ENCODE measurements around the gene NUDT8.
A peak's percentile ranks its signal among the peaks of the same experiment; 100 is the strongest.
"Not testable (repeated sequence)": the region's sequence is repeated elsewhere in the genome, so short reads cannot be mapped to it uniquely, and the experiment has no call there.

Gene NUDT8

GRCh38 chr11:67641338-67642172 lies 11.8 kb upstream of the NUDT8 start:
- no peak for DNase-seq

DNA sequence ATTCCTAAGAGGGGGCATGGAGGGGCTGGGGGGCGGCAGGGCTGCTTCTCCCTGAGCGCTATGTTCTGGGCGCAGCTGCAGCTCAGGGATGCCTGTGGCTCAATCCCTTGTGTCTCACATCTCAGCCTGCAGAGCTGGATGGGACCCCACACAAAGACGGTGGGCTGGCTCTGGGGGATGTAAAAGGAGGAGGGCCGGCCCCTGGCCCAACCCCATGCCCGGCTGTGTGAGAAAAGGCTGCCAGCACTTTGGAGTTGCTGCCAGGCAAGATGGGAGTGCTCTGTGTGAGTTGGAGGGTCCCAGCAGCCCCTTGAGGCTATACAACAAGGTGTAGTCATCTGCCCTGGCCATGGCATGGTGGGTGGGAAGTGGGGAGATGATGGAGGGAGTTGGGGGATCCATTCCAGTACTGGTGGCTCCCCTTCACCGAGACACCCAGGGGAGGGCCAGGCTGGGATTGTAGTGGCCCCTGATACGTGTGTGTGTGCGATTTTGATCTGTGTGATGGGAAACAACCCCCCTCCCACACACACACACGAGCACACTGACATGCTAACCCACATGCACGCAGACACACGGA lies 11.1 kb upstream of the NUDT8 start:
- DNase-seq, result no peak

- no peak for DNase-seq
These were observed 10.5 kb upstream of the NUDT8 start for GRCh38 chr11:67640021-67640757.

GRCh38 chr11:67639438-67639859 lies 9.7 kb upstream of the NUDT8 start, which contains the start of gene TBX10:
Gene TBX10, minus strand, starts transcription at chr11:67639763. Its CDS starts 291 bp downstream, at chr11:67639472.
- no peak for DNase-seq

- DNase-seq, result no peak
These were observed 9.0 kb upstream of the NUDT8 start for GRCh38 chr11:67638535-67639437.

DNA sequence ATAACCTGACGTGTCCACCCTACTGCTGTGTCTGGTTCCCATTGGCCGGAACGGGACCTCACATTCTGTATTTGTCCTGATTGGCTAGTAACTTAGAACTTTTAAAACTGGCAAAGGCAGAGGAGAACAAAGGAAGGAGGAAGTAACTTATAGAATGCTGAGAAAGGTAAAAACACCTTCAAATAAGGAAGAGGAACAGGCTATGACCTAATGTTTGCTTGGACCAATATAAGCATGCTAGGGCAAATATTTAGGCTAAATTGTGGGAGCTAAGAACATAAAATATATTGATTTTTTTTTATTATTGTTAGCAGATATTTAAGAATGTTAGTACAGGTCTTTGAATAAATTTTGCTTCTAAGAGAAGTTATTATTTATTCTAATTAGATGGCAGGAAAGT lies 7.7 kb upstream of the NUDT8 start:
- DNase-seq, result not testable (repeated sequence)

GRCh38 chr11:67636962-67637361 lies 7.2 kb upstream of the NUDT8 start:
- no peak for DNase-seq

GRCh38 chr11:67635231-67635521 lies 5.4 kb upstream of the NUDT8 start:
- DNase-seq, result no peak

- DNase-seq, result no peak
These were observed 4.9 kb upstream of the NUDT8 start for GRCh38 chr11:67634366-67635230.

DNA sequence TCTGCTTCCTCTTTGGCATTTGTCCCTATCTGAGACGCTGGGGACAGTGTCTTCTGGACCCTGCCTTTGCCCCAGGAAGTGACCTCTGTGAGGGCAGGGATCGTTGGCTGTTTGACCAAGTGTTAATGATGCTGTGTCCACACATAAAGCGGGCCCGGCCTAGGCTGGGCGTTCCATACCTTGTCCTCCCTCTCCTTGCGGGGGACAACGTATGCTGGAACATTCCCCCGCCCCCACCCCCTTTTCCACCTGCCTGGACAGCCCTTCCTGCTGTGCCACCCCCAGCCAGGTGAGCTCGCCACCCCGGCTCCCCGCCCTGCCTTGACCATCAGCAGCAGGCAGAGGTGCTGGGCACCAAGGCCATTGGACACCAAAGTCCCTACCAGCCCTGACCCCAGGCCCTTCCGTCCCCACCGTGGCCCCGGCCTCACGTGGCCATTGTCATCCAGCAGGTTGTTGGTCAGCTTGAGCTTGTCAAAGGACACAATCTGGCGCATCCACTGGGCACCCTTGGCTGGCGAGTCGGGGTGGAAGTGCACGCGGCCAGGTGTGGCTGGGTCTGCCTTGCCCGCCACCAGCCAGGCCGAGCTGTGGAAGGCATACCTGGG lies 4.1 kb upstream of the NUDT8 start:
- no peak for DNase-seq

- no peak for DNase-seq
These were observed 3.4 kb upstream of the NUDT8 start for GRCh38 chr11:67632982-67633755.

- DNase-seq, result no peak
These were observed 2.6 kb upstream of the NUDT8 start for GRCh38 chr11:67632175-67632981.

DNA sequence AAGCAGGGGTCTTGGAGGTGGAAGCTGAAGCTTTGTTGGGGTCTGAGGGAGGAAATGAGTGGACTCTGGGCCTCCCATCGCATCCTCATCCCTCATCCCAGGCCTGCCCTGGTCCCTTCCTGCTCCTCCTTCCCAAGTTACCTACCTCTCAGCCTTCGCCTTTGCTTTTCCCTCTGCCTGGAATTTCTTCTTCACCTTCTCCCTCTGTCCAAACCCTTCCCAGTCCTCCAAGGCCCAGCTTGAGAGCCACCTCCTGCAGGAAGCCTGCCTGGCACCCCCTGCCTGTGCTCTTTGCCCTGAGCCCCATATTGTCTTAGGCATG lies 2.1 kb upstream of the NUDT8 start:
- DNase-seq, result no peak

DNA sequence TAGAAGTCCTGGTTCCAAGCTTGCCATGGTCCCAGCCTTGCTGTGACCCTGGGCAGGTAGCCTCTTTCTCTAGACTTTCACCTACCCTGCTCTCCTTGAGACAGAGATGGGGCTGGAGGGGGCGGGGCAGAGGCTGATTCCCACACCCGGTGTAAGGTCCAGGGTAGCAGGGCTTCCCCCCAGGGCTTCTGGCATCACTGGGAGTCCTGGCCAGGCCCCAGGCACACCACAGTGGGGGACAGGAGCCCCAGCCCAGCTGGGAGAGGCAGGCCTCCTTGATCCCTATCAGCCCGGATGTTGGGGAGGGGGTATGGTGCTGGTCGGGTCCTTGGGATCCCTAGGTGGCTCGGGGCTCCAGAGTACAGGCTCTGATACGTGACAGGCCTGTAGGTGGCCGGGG lies 1.7 kb upstream of the NUDT8 start:
- DNase-seq, result no peak

GRCh38 chr11:67630943-67631331 lies 1.2 kb upstream of the NUDT8 start:
- no peak for DNase-seq

- DNase-seq, result peak; percentile 93 to 97
These were observed 648 bp upstream of the NUDT8 start for GRCh38 chr11:67630228-67630942.

GRCh38 chr11:67628710-67629385 lies 889 bp downstream of the NUDT8 start:
- no peak for DNase-seq

DNA sequence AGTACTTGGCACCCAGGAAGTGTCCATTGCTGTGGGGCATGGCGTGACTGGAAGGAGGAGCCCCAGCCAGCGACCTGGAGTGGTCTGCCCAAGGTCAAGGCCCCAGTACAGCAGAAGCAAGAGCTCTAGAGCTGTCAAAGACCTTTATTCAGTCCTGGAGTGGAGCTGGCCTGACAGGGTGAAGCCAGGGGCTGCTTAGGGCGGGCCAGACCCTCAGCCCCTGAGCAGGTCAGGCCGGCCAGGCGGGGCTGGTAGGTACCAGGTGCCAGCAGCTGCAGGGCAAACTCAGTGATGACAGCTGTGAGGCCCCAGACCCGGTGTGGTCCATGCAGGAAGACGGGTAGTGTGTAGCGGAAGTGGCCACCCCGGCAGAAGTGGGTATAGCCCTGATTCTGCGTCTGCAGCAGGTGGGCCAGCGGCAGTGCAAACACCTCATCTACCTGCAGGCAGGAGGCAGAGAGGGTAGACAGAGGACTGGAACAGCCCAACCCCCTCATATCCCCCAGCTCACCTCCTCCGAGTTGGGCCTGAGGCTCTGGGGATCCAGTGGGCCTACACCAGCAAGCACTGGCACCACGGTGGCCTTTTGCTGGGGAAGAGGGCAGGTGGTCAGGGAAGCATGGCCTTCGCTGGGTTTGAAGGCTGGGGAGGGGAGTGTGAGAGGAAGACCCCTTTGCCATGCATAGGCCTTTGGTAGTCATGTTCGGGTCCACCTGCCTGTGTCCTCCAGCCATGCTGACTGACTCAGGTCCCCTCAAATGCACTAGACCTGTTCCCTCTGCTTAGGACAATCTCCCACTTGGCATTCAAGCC lies 1.7 kb downstream of the NUDT8 start:
- DNase-seq, result no peak

Data from NCI-H187 (cell line).